CD14-positive monocyte (primary cell): ENCODE measurements around the gene SNAI3. TPM values are rescaled to one million over a fixed set of nuclear protein-coding genes. Genes with fewer than 3 reads are reported as not detected.

Source experiments
- DNase-seq, 3 donors: peaks; one replicate each; pipeline ENCODE4 v3.0.0-alpha.2; 2011 to 2022
- H2AFZ ChIP-seq: 2 replicates; pipeline ENCODE4 v1.6.0; 2012; ENCODE audit warnings: mild to moderate bottlenecking, low read depth, low read length, inconsistent platforms; ENCODE audit not compliant: insufficient read depth, poor library complexity, severe bottlenecking
- H3K27ac ChIP-seq, 2 donors: 1 replicate in 1 of 2; 2 replicates in 1 of 2; pipeline ENCODE4 v1.5.1; 2012 to 2013; ENCODE audit warnings: low read length in 2 of 2, control low read depth in 1 of 2, inconsistent platforms in 1 of 2, low read depth in 1 of 2, mild to moderate bottlenecking in 1 of 2
- H3K27me3 ChIP-seq, 2 donors: one replicate each; pipeline versions ENCODE4 v1.6.0 to v1.6.1; 2011 to 2013; ENCODE audit warnings: low read length in 2 of 2; ENCODE audit not compliant: control insufficient read depth in 2 of 2, insufficient read depth in 2 of 2
- H3K36me3 ChIP-seq, 2 donors: replicated peaks in 1 of 2; 1 replicate in 1 of 2; 2 replicates in 1 of 2; pipeline versions ENCODE4 v1.5.1 to v1.6.1; 2012 to 2013; ENCODE audit warnings: low read length in 2 of 2, control low read depth in 1 of 2, inconsistent platforms in 1 of 2, mild to moderate bottlenecking in 1 of 2; ENCODE audit not compliant: insufficient read depth in 2 of 2, control insufficient read depth in 1 of 2
- H3K4me1 ChIP-seq, 2 donors: 1 replicate in 1 of 2; 2 replicates in 1 of 2; pipeline versions ENCODE4 v1.5.1 to v1.6.1; 2012 to 2013; ENCODE audit warnings: low read length in 2 of 2, control low read depth in 1 of 2, inconsistent platforms in 1 of 2, mild to moderate bottlenecking in 1 of 2, moderate library complexity in 1 of 2; ENCODE audit not compliant: insufficient read depth in 2 of 2, control insufficient read depth in 1 of 2
- H3K4me2 ChIP-seq: replicated peaks from 2 replicates; pipeline ENCODE3; 2012; ENCODE audit warnings: low read length, moderate library complexity, mild to moderate bottlenecking; ENCODE audit not compliant: poor library complexity, severe bottlenecking; ENCODE audit errors: extremely low read depth
- H3K4me3 ChIP-seq, 3 experiments: fragments of 200-600 bp in 1 of 3; sonication (generic) in 1 of 3; replicated peaks in 1 of 3; 1 replicate in 2 of 3; 2 replicates in 1 of 3; pipeline ENCODE4 v1.5.1; 2011 to 2013; ENCODE audit warnings: low read length in 3 of 3, mild to moderate bottlenecking in 3 of 3, control low read depth in 2 of 3, low read depth in 2 of 3, inconsistent platforms in 1 of 3, moderate library complexity in 1 of 3
- H3K79me2 ChIP-seq: 2 replicates; pipeline ENCODE4 v1.6.0; 2012; ENCODE audit warnings: mild to moderate bottlenecking, control low read depth, inconsistent platforms, low read length, moderate library complexity; ENCODE audit not compliant: insufficient read depth
- H3K9ac ChIP-seq: 2 replicates; pipeline ENCODE4 v1.6.0; 2017; ENCODE audit warnings: low read length, mild to moderate bottlenecking; ENCODE audit not compliant: insufficient read depth, poor library complexity, severe bottlenecking
- H3K9me3 ChIP-seq, 2 donors: replicated peaks in 1 of 2; 1 replicate in 1 of 2; 2 replicates in 1 of 2; pipeline versions ENCODE4 v1.5.1 to v1.6.1; 2012 to 2013; ENCODE audit warnings: low read length in 2 of 2, control low read depth in 1 of 2; ENCODE audit not compliant: control insufficient read depth in 1 of 2, insufficient read depth in 1 of 2
- H4K20me1 ChIP-seq: 2 replicates; pipeline ENCODE4 v1.6.0; 2012; ENCODE audit warnings: mild to moderate bottlenecking, low read length, control low read depth, moderate library complexity; ENCODE audit not compliant: insufficient read depth
- H3K27ac Mint-ChIP-seq, 7 donors: one replicate each; pipeline ENCODE4 v1.8.0; 2020; ENCODE audit warnings: mild to moderate bottlenecking in 7 of 7, mixed read lengths in 7 of 7, moderate library complexity in 6 of 7, inconsistent platforms in 2 of 7
- H3K27me3 Mint-ChIP-seq, 3 donors: one replicate each; pipeline ENCODE4 v1.8.0; 2021 to 2022; ENCODE audit warnings: low read depth in 3 of 3, mild to moderate bottlenecking in 3 of 3, mixed read lengths in 3 of 3, moderate library complexity in 3 of 3, inconsistent platforms in 1 of 3
- H3K36me3 Mint-ChIP-seq, 2 donors: one replicate each; pipeline ENCODE4 v1.8.0; 2020; ENCODE audit warnings: mixed read lengths in 2 of 2, inconsistent platforms in 1 of 2, mild to moderate bottlenecking in 1 of 2
- H3K4me1 Mint-ChIP-seq: one replicate; pipeline ENCODE4 v1.8.0; 2020; ENCODE audit warnings: mild to moderate bottlenecking, mixed read lengths
- H3K4me3 Mint-ChIP-seq, 2 donors: one replicate each; pipeline ENCODE4 v1.8.0; 2020; ENCODE audit warnings: mild to moderate bottlenecking in 2 of 2, mixed read lengths in 2 of 2, moderate library complexity in 1 of 2
- H3K9me3 Mint-ChIP-seq, 7 donors: one replicate each; pipeline ENCODE4 v1.8.0; 2020 to 2022; ENCODE audit warnings: mixed read lengths in 7 of 7, mild to moderate bottlenecking in 6 of 7, moderate library complexity in 6 of 7, inconsistent platforms in 2 of 7
- CTCF ChIP-seq: fragments of 200-600 bp; IDR thresholded peaks from one replicate; pipeline ENCODE4 v1.8.0; 2022; ENCODE audit warnings: antibody characterized with exemption, mild to moderate bottlenecking
- WGBS: methylation state at CpG from one replicate; pipeline ENCODE4 v1.1.5; 2013; ENCODE audit warnings: missing lambda C conversion rate; ENCODE audit not compliant: insufficient coverage; 5-methylcytosine and 5-hydroxymethylcytosine counted together
- intact Hi-C, 2 donors: fragments of 100-400 bp; cut with micrococcal nuclease; formaldehyde crosslinking; loops; one replicate each; pipeline versions ENCODE4 v1.15.0 to v1.15.1; 2023
- polyA plus RNA-seq, 3 donors: library from polyadenylated mRNA; depleted of rRNA in 1 of 3; unstranded in 2 of 3; stranded (reverse) in 1 of 3; fragments of 300-500 nt in 2 of 3; fragments of >200 nt in 1 of 3; fragmentation: Illumina TruSeq in 2 of 3; gene quantifications; 1 replicate in 2 of 3; 2 replicates in 1 of 3; pipeline ENCODE4 v1.2.3, GENCODE V29; 2012 to 2021

SNAI3 gene
- polyA plus RNA-seq, 3 donors: 4.2 to 6.4 (median 5.3) TPM

- Histone ChIP-seq H3K79me2 (peaks cover 26% of the 10 kb centered on the region), H3K9me3 (no peaks in the 10 kb centered on the region), H3K36me3 (peaks cover 78 to 94% of the 10 kb centered on the region in 2 donors), H4K20me1 (peaks cover 99% of the 10 kb centered on the region), H2AFZ (no peak overlapping the region), H3K27me3 (no peaks in the 10 kb centered on the region), H3K4me3 (no peak overlapping the region), H3K27ac (no peak overlapping the region), H3K9ac (no peak overlapping the region), H3K4me1 (no peaks in the 10 kb centered on the region), H3K4me2 (no peak overlapping the region)
- H3K27me3 Mint-ChIP-seq: no peaks in the 10 kb centered on the region
- TF ChIP-seq CTCF: no peak
- H3K9me3 Mint-ChIP-seq: no peaks in the 10 kb centered on the region
- 90% methylated on average over 10 of the region's 10 CpGs for WGBS
- no peak for DNase-seq
- no peaks in the 10 kb centered on the region for H3K4me1 Mint-ChIP-seq
- intact Hi-C loops: loop anchor here (2.0 to 5.0 kb wide), 3 partner anchors 122 to 481 kb away; partner anchors contain the start of genes ZNF778 (in 2 of the 2), GALNS (in 1 of the 2) and TRAPPC2L (in 1 of the 2)
- no peak overlapping the region for H3K4me3 Mint-ChIP-seq
- no peak overlapping the region for H3K27ac Mint-ChIP-seq
- H3K36me3 Mint-ChIP-seq: peaks cover 47 to 75% of the 10 kb centered on the region in 2 donors
These were observed 49.3 kb upstream of the SNAI3 start for GRCh38 chr16:88735616-88736015.

- H3K9ac ChIP-seq: no peak overlapping the region
- no peak overlapping the region for H3K4me3 Mint-ChIP-seq
These were observed 48.8 kb upstream of the SNAI3 start for GRCh38 chr16:88735121-88735520.

More at GRCh38 chr16:88735121-88735520, 48.8 kb upstream of the SNAI3 start:
- H3K4me2 ChIP-seq: no peak overlapping the region
- no peak for TF ChIP-seq CTCF
- 97% methylated on average over 16 of the region's 16 CpGs for WGBS
- peaks cover 27% of the 10 kb centered on the region for H3K79me2 ChIP-seq
- H3K4me1 ChIP-seq: no peaks in the 10 kb centered on the region
- H2AFZ ChIP-seq: no peak overlapping the region
- H3K27me3 ChIP-seq: no peaks in the 10 kb centered on the region
- no peak overlapping the region for H3K27ac Mint-ChIP-seq
- no peak overlapping the region for H3K27ac ChIP-seq
- no peaks in the 10 kb centered on the region for H3K27me3 Mint-ChIP-seq
- H3K9me3 Mint-ChIP-seq: no peaks in the 10 kb centered on the region
- H3K4me1 Mint-ChIP-seq: no peaks in the 10 kb centered on the region
- peaks cover 96% of the 10 kb centered on the region for H4K20me1 ChIP-seq
- H3K9me3 ChIP-seq: no peaks in the 10 kb centered on the region
- intact Hi-C loops: loop anchor here (5.0 kb wide), 2 partner anchors 122 to 127 kb away; partner anchors contain the start of genes GALNS (in 1 of the 2) and TRAPPC2L (in 1 of the 2)
- H3K36me3 ChIP-seq: peaks cover 77 to 94% of the 10 kb centered on the region in 2 donors
- H3K4me3 ChIP-seq: no peak overlapping the region
- no peak for DNase-seq
- H3K36me3 Mint-ChIP-seq: peaks cover 47 to 75% of the 10 kb centered on the region in 2 donors
